K562 (cell line): ENCODE measurements around the gene ZCCHC14. TPM values are rescaled to one million over a fixed set of nuclear protein-coding genes. Genes with fewer than 3 reads are reported as not detected.

Source experiments
- ATAC-seq: fragments of 200-7000 bp; cut with Tn5 transposase; 3 replicates; pipeline ENCODE4 v1.9.1; 2020; ENCODE audit warnings: moderate library complexity
- BruUV-seq: library from RNA; stranded (reverse); fragments of 400-500 nt; replicated peaks from 2 replicates; lab custom pipeline; 2021; lab: Mats Ljungman, UMichigan
- CTCF ChIA-PET: fragments of 300-600 bp; formaldehyde crosslinking; extraction: SDS; loops from one replicate; lab custom pipeline; 2021; ENCODE audit warnings: low intra/inter-chr PET ratio; lab: Yijun Ruan, JAX
- POLR2A ChIA-PET: fragments of 300-600, 350-650 bp; sonication (Branson Sonifier 250); formaldehyde crosslinking; extraction: SDS; loops from one replicate; lab custom pipeline; 2021; ENCODE audit warnings: antibody characterized with exemption, inconsistent platforms; lab: Yijun Ruan, JAX
- DNase-seq, 4 experiments: peaks; one replicate each; pipeline versions ENCODE4 v3.0.0 to v3.0.0-alpha.2; 2011 to 2018; ENCODE audit warnings: low spot score in 3 of 4, mixed read lengths in 3 of 4; ENCODE audit errors: extremely low read depth in 1 of 4
- FAIRE-seq: peaks from 2 replicates; lab custom pipeline; 2011; peaks lifted over from hg19 to GRCh38; lab: Jason Lieb, UNC
- H2AFZ ChIP-seq: 2 replicates; pipeline ENCODE4 v1.6.0; 2011; ENCODE audit warnings: low read depth, low read length, control low read depth, inconsistent platforms
- H3K27ac ChIP-seq: fragments of 200-600 bp; 3 replicates; pipeline ENCODE4 v1.8.0; 2011; ENCODE audit warnings: low read depth, mild to moderate bottlenecking, control low read depth, inconsistent platforms, low read length, moderate library complexity, mixed read lengths; ENCODE audit errors: extremely low read depth
- H3K27me3 ChIP-seq, 2 experiments: fragments of 300-600 bp in 1 of 2; 2 replicates in 1 of 2; 3 replicates in 1 of 2; pipeline versions ENCODE4 v1.6.0 to v1.8.0; 2011; ENCODE audit warnings: inconsistent platforms in 2 of 2, low read length in 2 of 2, mild to moderate bottlenecking in 1 of 2, mixed read lengths in 1 of 2, moderate library complexity in 1 of 2; ENCODE audit not compliant: control insufficient read depth in 2 of 2, insufficient read depth in 2 of 2
- H3K36me3 ChIP-seq: fragments of 300-600 bp; 3 replicates; pipeline ENCODE4 v1.8.0; 2011; ENCODE audit warnings: mild to moderate bottlenecking, low read length, inconsistent platforms; ENCODE audit not compliant: control insufficient read depth, insufficient read depth
- H3K4me1 ChIP-seq, 2 experiments: fragments of 200-600 bp in 1 of 2; replicated peaks in 1 of 2; 2 replicates in 1 of 2; 3 replicates in 1 of 2; pipeline versions ENCODE4 v1.5.1 to v1.8.0; 2011; ENCODE audit warnings: inconsistent platforms in 2 of 2, low read length in 2 of 2, mild to moderate bottlenecking in 1 of 2, mixed read lengths in 1 of 2, moderate library complexity in 1 of 2; ENCODE audit not compliant: control insufficient read depth in 2 of 2, insufficient read depth in 2 of 2
- H3K4me2 ChIP-seq: 2 replicates; pipeline ENCODE4 v1.6.1; 2011; ENCODE audit warnings: low read length, control low read depth, inconsistent platforms, mixed read lengths; ENCODE audit not compliant: insufficient read depth
- H3K4me3 ChIP-seq: fragments of 200-600 bp; sonication (generic), shearing (Covaris generic); 2 replicates; pipeline ENCODE4 v1.5.1; 2016; ENCODE audit warnings: control low read depth, inconsistent platforms
- H3K79me2 ChIP-seq: fragments of 200-600 bp; 3 replicates; pipeline ENCODE4 v1.8.0; 2011; ENCODE audit warnings: low read length, inconsistent platforms; ENCODE audit not compliant: control insufficient read depth, insufficient read depth
- H3K9ac ChIP-seq, 2 experiments: 2 replicates each; pipeline versions ENCODE4 v1.6.0 to v1.6.1; 2011; ENCODE audit warnings: low read depth in 2 of 2, low read length in 2 of 2, control low read depth in 1 of 2, inconsistent platforms in 1 of 2, mild to moderate bottlenecking in 1 of 2, mixed read lengths in 1 of 2; ENCODE audit not compliant: insufficient read depth in 1 of 2
- H3K9me1 ChIP-seq: one replicate; pipeline ENCODE4 v1.6.0; 2011; ENCODE audit warnings: inconsistent platforms, mild to moderate bottlenecking, low read length, moderate library complexity; ENCODE audit not compliant: control insufficient read depth, insufficient read depth
- H3K9me3 ChIP-seq: replicated peaks from 2 replicates; pipeline ENCODE4 v1.5.1; 2011; ENCODE audit warnings: low read depth, low read length, inconsistent platforms; ENCODE audit not compliant: control insufficient read depth, insufficient read depth
- H4K20me1 ChIP-seq: replicated peaks from 2 replicates; pipeline ENCODE4 v1.6.1; 2011; ENCODE audit warnings: low read length, inconsistent platforms, mixed read lengths; ENCODE audit not compliant: control insufficient read depth, insufficient read depth
- CBX1 ChIP-seq: sonication (generic); IDR thresholded peaks from 2 replicates; pipeline ENCODE4 v1.6.1; 2016; ENCODE audit warnings: antibody characterized with exemption, low read depth, mild to moderate bottlenecking
- COPS2 ChIP-seq: fragments of 450-650 bp; conservative IDR thresholded peaks from 2 replicates; pipeline ENCODE4 v1.6.1; 2016; ENCODE audit warnings: mild to moderate bottlenecking, moderate library complexity
- HEY1 ChIP-seq: fragments of 250-450 bp; sonication (Bioruptor Pico); IDR thresholded peaks from 2 replicates; pipeline ENCODE4 v1.5.0; 2020; ENCODE audit warnings: mild to moderate bottlenecking, moderate library complexity, borderline replicate concordance
- HLTF ChIP-seq: fragments of 450-650 bp; IDR thresholded peaks from 2 replicates; pipeline ENCODE4 v1.6.1; 2016
- KAT8 ChIP-seq: fragments of 450-650 bp; IDR thresholded peaks from 2 replicates; pipeline ENCODE4 v1.6.1; 2016; ENCODE audit warnings: low read depth, mild to moderate bottlenecking
- PRDM10 ChIP-seq: fragments of 450-650 bp; IDR thresholded peaks from 2 replicates; pipeline ENCODE4 v1.6.1; 2018; ENCODE audit not compliant: partially characterized antibody
- SIX5 ChIP-seq, 2 experiments: IDR thresholded peaks; 2 replicates each; pipeline ENCODE4 v1.6.1; 2011; ENCODE audit warnings: low read length in 2 of 2, borderline replicate concordance in 1 of 2, low read depth in 1 of 2, mild to moderate bottlenecking in 1 of 2, moderate library complexity in 1 of 2; ENCODE audit not compliant: insufficient read depth in 1 of 2
- SMARCA5 ChIP-seq: fragments of 450-650 bp; IDR thresholded peaks from 2 replicates; pipeline ENCODE4 v1.6.1; 2016
- ZC3H11A ChIP-seq: IDR thresholded peaks from 2 replicates; pipeline ENCODE4 v1.6.1; 2012; ENCODE audit warnings: low read depth, low read length, improper control_type of control experiment
- ZNF639 ChIP-seq, 2 experiments: fragments of 200-800 bp in 1 of 2; sonication (Bioruptor generic) in 1 of 2; sonication (generic) in 1 of 2; formaldehyde crosslinking in 1 of 2; IDR thresholded peaks in 1 of 2; conservative IDR thresholded peaks in 1 of 2; 2 replicates each; pipeline versions ENCODE4 v1.5.0 to v1.6.1; 2016 to 2020; ENCODE audit warnings: missing compliant biosample characterization in 1 of 2, missing genetic modification characterization in 1 of 2, missing genetic modification reagents in 1 of 2
- ZNF644 ChIP-seq: fragments of 200-800 bp; sonication (Bioruptor generic); IDR thresholded peaks from 2 replicates; pipeline ENCODE4 v1.6.1; 2016; ENCODE audit warnings: low read depth, missing genetic modification characterization, missing compliant biosample characterization
- ZNF699 ChIP-seq: fragments of 250-450 bp; sonication (Bioruptor Pico); IDR thresholded peaks from 2 replicates; pipeline ENCODE4 v1.8.0; 2021; ENCODE audit warnings: mild to moderate bottlenecking, moderate library complexity; ENCODE audit not compliant: insufficient replicate concordance
- WGBS: fragments of 100-300 bp; shearing (Covaris generic); methylation state at CpG from one replicate; pipeline ENCODE4 v1.1.6; 2016; ENCODE audit warnings: low coverage, mixed read lengths; ENCODE audit not compliant: insufficient coverage; ENCODE audit errors: missing lambda C conversion rate; 5-methylcytosine and 5-hydroxymethylcytosine counted together
- in situ Hi-C: fragments of 300-500 bp; cut with MboI; formaldehyde crosslinking; loops from 4 replicates; pipeline ENCODE4 v1.15.0; 2018; ENCODE audit warnings: inconsistent platforms, mixed read lengths
- intact Hi-C: fragments of 100-400 bp; cut with micrococcal nuclease; formaldehyde crosslinking; loops from 2 replicates; pipeline ENCODE4 v1.14.2; 2022
- polyA plus RNA-seq, 8 experiments: library from polyadenylated mRNA; depleted of rRNA in 4 of 8; stranded (reverse) in 5 of 8; unstranded in 3 of 8; fragments of >200 nt; fragmentation: Nextera tagmentation in 2 of 8; fragmentation: Illumina TruSeq in 1 of 8; extraction: Ambion mirVana in 2 of 8; extraction: Trizol in 1 of 8; gene quantifications; 2 replicates each; pipeline versions ENCODE4 v1.2.1 to v1.2.3, GENCODE V29; 2011 to 2014; ENCODE audit warnings: inconsistent platforms in 1 of 8, missing spikeins in 1 of 8
- total RNA-seq, 7 experiments: library from RNA; depleted of rRNA in 6 of 7; stranded (reverse); fragments of >200 nt in 6 of 7; fragmentation: Illumina TruSeq in 2 of 7; extraction: Trizol in 2 of 7; gene quantifications; 2 replicates each; pipeline versions ENCODE4 v1.2.1 to v1.2.3, GENCODE V29; 2011 to 2021; ENCODE audit warnings: low replicate concordance in 1 of 7

ZCCHC14 gene
- total and polyA plus RNA-seq, 9 of the 15 experiments (the other 6 are each of a cell fraction or from before 2014, with no cell fraction given): 1.5 to 12.4 (median 2.9) TPM

- Histone ChIP-seq H4K20me1 (peaks cover 6% of the 10 kb centered on the region; the same call in 1 of the 2 replicates), H3K9ac (no peak overlapping the region), H3K4me1 (peaks cover 17 to 19% of the 10 kb centered on the region in 2 experiments; a peak in 4 of 5 replicates), H3K4me2 (no peak overlapping the region), H3K9me3 (no peaks in the 10 kb centered on the region), H3K27ac (no peak overlapping the region), H3K27me3 (no peaks in the 10 kb centered on the region), H2AFZ (no peak overlapping the region), H3K79me2 (peaks cover 86% of the 10 kb centered on the region), H3K4me3 (no peak overlapping the region), H3K9me1 (no peaks in the 10 kb centered on the region), H3K36me3 (peaks cover 21% of the 10 kb centered on the region; the same call in 2 of the 3 replicates)
- WGBS: 97% methylated on average over 13 of the region's 13 CpGs
- BruUV-seq: no TSS peak
- in situ Hi-C loops: no loop called here
- no peak for DNase-seq
- ChIA-PET CTCF (no interaction called here), POLR2A (interaction anchor here (2.5 kb wide), 1 partner anchor 11 kb away, joined by 13 read pairs; no protein-coding TSS in a partner anchor)
- TF ChIP-seq ZNF699 (CRISPR knock-in tag): no peak
- TF ChIP-seq KAT8: no peak
- no peak for TF ChIP-seq ZC3H11A
- no peak for TF ChIP-seq HLTF
- no peak for TF ChIP-seq SIX5 (IDR thresholded peaks at IDR 0.05; ENCODE audit: borderline replicate concordance in 1 of 2, insufficient read depth in 1 of 2, low read depth in 1 of 2, low read length in 2 of 2)
- no peak for TF ChIP-seq ZNF639 (CRISPR knock-in tag; conservative IDR thresholded peaks at IDR 0.05 in 1 of 2, IDR thresholded peaks at IDR 0.05 in 1 of 2)
- no peak for TF ChIP-seq HEY1 (CRISPR knock-in tag)
- no peak for TF ChIP-seq COPS2
- no peak for TF ChIP-seq CBX1
- no peak for TF ChIP-seq SMARCA5
- no peak for TF ChIP-seq PRDM10
- TF ChIP-seq ZNF644 (tag): no peak
- no peak for ATAC-seq
- intact Hi-C loops: no loop called here
- FAIRE-seq: no peak
These were observed 118.5 kb downstream of the ZCCHC14 start for GRCh38 chr16:87374313-87374712.
